Stimulated activated CD4-positive, alpha-beta T cell treated with anti-CD3 and anti-CD28 coated beads, TNF-alpha, amount 100 ng/mL, for 24 hours (primary cell): ENCODE results near the gene EBF4.
A peak's percentile ranks its signal among the peaks of the same experiment; 100 is the strongest.

Source experiments
- DNase-seq, 3 experiments: peaks; one replicate each; pipeline ENCODE4 v3.0.0-alpha.2; 2020; ENCODE audit warnings: low read depth in 3 of 3

The EBF4 gene

DNA sequence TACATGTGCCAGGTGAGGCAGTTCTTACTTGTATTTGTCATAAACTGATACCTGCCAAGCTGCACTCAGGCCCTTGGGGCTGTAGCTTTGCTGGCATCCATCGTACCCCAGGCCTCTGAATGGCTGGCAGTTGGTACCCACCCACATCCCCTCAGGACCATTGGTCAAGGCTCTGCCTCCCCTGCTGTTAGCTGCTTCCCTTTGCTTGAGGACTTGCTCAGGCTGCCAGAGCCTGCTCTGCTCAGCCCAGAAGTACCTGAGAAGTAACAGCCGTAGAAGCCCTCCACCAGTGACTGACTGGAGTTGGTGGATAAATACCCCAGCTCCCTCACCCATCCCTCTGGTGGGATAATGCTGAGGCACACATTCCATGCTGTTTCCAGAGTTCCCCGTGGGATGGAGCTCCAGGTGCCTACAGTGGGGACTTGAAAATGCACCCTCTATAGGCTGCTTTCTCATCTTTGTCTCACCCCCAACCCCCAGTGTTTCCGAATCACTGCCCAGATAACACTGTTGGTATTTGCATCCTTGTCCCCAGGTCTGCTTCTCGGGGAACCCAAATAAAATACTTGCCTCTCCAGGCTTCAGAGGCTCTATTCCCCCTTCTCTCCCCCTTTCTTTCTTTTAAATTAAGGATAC, 7.3 kb downstream of the EBF4 start:
- no peak for DNase-seq

DNA sequence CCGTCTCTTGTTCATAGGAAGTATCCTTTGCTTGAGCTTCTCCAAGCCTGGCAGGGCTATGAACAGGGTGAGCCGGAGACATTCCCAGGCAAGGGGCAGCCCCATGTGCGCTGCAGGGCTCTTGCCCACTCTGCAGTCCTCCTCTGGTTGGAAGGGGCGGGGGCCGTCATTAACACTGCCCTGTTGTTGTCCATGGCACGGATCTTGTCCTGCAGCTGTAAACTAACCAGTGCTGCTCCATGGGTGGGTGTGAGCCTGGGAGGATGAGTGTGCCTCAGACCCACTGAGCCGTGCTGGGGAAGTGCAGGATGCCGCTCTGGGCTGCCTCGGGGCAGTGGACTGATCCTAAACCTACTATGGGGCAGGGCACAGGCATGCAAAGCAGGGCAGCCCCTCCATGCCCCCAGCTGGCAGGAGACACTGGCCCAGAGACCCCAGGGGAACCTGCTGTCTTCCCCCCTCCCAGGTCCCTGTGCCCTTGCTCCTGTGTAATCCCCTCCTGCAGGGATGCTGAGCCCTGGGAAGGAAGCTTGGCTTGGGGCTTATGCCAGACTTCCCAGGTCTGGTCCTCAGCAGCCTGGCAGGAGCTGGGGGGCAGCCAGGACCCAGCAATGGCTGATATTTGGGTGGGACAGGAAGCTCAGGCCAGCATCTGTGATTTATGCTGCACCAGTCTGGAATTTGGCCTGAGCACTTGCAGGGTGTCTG, 8.5 kb downstream of the EBF4 start:
- no peak for DNase-seq

DNA sequence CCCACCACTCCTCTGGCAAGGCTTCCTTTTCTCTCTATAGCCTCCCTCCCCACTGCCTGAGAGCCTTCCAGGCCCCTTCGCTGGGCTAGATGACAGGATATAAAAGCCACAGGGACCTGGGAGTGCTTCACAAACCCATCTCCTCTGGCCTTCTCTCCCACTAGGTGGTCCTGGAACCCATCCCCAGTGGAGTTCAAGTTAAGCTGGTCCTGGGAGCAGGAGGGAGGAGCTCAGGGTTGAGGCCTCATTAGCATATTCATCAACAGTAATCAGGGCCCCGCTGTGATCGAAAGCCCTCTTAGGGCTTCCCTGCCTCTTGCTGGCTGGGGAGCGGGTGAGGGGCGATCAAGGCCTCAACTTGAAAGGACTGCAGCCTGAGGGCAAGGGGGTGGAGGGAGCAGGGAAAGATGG, 9.1 kb downstream of the EBF4 start:
- no peak for DNase-seq

DNA sequence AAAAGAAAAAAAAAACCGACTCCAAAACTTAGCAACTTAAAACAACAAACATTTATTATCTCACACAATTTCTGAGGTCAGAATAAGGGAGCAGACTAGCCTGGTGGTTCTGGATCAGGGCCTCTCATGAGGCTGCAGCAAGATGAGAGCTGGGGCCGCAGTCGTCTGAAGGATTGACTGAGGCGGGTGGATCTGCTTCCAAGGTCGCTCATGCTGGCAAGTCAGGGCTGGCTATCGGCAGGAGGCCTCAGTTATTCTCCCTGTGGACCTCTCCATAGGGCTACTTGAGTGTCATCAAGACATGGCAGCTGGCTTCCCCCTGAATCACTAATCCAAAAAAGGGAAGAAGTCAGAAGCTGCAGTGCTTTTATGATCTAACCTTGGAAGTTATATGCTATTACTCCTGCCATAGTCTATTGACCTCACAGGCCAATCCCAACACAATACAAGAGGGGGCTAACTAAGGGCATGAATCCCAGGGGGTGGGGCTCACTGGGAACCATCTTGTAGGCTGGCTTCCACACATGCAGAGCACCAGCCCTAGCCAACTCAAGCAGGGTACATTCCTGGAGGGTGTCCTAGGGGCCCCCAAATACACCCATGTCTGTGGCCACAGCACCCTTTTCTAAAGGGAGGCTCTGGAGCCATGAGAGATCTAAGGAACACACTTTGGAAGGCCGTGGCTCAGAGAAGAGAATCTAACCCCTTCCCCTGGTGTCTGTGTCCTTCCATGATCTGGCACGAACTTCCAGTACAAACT, 11.3 kb downstream of the EBF4 start:
- DNase-seq, result no peak

DNA sequence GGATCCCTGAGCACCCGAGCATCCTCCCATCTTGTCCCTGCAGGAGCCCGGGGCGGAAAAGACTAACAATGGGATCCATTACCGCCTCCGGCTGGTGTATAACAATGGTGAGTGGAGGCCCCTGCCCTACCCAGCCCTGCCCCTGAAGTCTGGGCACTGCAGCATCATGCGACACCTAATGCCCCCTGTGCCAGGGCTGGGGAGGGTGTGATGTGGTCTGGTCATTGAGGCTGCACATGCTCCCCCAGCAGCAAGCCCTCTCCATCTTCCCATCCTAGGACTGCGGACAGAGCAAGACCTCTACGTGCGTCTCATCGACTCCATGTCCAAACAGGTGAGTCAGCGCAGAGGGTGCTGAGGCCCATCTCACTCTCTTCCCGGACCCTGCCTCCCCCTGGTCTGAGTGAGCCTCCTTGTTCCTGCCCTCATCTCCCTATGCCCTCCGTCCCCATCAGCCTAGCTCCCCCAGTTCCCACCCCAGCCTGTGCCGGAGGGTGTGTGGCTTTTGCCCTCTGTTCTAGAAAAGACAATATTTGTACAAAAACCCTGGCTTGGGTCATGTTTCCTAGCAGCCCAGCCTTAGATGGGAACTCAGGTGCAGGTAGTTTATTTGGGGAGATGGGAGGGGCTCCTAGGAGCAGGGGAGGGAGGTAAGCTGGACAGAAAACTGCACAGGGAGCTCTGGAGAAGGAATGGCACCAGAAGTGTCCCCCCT, 13.5 kb downstream of the EBF4 start:
- DNase-seq, result no peak

DNA sequence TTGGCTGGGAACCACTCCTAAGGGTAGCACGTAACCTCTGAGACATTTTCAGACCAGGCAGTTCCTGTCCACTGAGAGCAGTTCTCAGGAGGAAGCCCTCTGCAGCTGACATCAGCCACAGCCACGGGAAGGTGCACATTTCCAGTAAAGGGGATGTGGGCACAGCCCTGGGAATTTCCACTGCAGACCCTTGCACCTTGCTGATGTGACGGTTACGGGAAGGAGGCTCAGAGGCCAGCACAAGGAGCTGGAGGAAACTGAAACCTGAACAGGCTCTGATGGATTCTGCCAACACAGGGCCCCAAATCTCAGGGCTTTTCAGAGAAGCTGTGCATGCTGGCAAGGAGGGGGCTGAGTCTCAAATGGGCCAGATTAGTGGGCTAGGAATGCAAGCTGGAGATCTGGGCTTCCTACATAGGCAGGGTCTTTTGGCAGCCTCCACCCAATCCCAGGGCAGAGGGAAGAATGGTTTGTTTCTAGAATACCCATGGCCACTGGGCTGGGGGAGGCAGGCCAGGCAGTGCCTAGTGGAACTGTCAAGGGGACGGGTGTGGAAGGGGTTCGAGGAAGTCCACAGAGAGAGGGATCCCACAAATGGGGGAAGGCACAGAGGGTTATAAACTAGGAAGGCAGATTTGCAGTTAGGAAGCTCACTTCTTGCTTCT, 14.2 kb downstream of the EBF4 start:
- no peak for DNase-seq

DNA sequence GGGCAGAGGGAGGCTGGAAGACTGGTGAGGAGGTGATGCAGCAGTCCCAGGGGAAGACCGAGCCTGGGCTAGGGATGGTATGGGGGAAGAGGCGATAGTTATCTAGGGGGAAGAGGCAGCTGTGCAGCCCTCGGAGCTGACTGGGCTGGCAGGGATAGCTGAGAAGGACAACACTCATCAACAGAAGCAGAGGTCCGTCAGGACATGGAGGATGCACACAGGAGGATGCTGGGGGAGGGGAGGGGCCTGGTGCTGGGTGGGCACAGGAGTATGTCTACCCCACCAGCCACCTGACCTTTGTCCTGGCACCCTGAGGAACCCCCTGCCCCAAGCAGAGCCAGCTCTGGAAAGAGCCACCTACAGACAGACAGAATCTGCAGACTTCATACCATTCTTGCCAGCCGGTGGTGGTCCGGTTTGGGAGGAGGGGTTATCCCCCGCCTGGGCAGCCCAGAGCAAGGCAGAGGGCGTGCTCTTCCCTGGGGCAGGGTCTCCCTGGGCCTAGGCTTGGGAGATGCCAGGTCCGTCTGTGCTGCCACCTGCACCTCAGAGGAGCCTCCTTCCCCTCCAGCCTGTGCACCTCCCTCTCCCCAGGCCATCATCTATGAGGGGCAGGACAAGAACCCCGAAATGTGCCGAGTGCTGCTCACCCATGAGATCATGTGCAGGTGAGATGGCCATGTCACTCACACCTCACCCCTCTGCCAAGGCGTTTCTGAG, 14.9 kb downstream of the EBF4 start:
- no peak for DNase-seq

DNA sequence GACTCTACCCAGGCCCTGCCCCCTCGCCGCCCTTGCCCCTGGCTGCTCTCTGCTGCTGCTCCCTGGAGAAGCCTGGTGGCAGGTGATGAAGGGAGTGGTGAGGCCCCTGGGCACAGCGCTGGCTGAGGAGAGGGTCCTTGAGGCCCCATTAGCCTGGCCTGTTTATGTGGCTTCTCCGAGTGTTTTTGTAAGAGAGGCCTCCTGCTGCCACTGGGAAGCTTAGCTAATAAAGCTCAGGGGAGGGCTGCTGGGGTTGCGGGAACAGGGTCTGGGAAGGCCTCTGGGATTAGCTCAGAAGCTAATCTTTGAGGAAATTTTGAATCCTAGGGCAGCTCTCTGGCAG, 15.5 kb downstream of the EBF4 start:
- no peak for DNase-seq

DNA sequence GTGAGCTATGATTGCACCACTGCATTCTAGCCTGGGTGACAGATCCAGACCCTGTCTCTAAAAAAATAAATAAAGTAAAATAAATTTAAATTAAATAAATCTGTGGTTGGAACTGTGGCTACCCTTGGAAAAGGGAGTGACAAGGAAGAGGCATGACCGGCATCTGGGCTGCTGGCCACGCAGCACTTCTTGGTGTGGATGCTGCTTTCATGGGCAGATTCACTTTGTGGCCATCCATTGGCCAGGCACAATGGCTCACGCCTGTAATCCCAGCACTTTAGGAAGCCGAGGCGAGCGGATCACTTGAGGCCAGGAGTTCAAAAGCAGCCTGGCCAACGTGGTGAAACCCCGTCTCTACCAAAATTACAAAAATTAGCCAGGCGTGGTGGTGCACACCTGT, 16.1 kb downstream of the EBF4 start:
- no peak for DNase-seq

DNA sequence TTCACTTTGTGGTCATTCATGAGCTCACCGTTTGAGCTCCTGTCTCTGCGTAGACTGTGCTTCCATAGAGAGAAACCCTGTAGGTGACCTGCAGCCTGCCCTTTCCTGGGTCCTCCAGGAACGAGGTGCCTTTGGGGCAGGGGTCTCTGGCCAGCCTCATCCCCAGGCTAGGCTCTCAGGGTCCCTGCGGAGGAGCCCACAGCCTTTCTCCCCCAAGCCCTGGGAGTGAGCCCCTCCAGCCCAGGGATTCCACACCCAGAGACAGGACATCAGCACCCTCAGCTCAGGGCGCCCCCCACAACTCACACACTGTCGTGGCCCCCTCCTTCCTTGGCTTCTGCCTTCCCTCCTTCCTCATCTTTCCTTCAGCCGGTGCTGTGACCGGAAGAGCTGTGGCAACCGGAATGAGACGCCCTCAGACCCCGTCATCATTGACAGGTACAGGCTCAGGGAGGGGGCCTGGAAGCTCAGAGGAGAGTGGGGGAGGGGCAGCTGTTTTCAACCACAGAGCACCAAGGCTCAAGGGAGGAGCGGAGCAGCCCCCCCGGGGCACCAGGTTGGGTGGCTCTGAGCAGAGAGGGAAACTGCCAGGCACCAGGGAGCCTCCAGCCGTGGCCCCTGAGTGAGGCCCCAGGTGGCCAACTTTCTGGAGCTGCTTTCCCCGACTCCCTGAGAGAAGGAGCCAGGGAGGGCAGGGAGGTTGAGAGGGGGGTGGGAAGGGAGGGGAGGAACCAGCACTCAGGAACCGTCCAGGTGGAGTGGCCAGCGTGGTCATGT, 16.8 kb downstream of the EBF4 start:
- DNase-seq, result no peak

DNA sequence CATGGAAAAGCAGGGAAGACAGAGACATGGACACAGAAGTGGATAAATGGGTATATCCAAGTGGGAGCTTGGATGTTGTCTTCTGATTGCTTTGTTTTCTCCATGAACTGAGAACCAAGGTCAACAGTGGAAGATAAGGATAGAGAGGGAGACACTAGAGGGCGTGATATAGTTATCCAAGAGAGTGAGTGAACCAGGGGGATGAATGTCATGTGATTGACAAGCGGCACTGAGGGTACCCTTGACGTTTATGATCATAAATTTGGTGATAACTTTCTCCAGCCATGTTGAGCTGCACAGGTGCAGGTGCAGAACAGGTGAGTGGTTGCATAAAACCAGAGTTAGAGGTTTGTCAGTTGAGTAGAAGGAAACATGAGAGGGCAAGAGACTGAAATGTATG, 20.7 kb downstream of the EBF4 start:
- no peak for DNase-seq

DNA sequence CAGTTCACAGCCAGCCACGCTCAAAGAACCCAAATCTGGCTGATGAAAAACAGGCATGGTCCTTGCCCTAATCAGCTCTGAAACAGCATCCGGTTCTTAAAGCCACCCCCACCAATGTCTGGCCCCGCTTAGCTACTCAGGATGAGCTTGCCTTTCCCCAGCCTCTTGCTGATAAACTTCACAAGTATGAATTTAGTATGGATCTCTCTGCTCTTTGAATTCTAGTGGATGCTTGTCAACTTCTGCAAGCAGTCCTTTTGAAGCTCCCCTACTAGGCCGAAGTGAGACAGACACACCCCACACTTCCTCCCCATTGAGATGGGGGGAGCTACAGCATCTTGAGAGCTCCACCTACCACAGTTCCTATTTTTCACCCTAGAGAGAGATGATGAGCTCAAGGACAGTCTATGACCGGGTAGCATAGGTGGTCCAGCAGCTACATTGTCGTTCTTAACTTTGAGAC, 36.7 kb downstream of the EBF4 start:
- peak in 1 of 3 experiments; percentile 18 for DNase-seq

DNA sequence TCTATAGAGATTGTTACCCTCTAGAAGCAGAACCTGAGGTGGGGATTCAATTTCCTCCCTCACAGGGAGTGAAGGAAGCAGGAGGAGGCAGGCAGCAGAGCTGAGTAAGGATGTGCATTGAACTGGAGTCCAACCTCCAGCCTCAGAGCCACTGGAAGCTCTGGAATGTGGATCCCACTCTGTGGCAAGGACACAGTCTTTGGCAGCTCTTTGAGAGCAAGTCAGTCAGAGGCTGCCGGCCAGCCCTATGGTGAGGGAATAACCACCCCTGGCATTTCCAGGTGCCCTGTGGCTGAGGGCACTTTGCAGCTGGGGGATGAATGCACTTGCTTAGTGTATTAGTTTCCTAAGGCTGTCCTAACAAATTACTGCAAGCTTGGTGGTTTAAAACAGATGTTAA, 37.2 kb downstream of the EBF4 start:
- DNase-seq, result no peak

DNA sequence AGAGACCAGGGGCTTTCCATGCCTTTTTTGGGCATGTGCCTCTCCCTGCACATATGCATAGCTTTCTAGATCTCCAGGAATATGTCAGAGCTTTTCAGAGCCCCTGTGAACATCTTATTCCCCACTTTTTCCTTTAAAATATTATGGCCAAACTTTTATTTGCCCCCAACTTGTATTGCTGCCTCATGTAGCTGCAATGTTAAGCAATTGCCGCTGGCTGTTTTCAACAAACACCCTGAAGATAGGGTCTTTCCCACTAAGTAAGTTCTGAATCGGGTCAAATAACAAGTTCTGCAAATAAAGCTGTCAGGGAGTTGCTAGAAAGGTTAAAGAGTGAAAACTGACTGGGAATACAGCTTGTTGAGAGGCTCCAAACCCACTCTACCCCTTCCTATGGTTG, 42.3 kb downstream of the EBF4 start:
- no peak for DNase-seq

DNA sequence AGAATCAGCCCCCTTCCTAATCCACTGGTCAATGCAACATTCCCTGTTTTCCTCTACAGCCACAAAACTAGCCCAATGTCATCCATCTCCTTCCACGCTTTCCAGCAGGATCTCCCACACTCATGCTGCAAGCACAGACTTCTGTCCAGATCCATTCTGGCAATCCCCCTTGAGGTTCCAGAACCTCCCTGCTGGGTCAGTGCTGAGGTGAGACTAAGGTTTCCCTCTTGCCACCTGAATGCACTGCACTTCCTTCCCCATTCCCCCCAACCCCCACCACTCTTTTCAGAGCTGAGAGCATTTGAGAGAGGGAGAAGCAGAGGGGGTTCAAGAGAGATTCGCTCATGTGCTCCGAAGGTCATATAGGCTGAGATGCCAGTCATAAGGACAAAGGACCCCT, 43.9 kb downstream of the EBF4 start:
- no peak for DNase-seq

DNA sequence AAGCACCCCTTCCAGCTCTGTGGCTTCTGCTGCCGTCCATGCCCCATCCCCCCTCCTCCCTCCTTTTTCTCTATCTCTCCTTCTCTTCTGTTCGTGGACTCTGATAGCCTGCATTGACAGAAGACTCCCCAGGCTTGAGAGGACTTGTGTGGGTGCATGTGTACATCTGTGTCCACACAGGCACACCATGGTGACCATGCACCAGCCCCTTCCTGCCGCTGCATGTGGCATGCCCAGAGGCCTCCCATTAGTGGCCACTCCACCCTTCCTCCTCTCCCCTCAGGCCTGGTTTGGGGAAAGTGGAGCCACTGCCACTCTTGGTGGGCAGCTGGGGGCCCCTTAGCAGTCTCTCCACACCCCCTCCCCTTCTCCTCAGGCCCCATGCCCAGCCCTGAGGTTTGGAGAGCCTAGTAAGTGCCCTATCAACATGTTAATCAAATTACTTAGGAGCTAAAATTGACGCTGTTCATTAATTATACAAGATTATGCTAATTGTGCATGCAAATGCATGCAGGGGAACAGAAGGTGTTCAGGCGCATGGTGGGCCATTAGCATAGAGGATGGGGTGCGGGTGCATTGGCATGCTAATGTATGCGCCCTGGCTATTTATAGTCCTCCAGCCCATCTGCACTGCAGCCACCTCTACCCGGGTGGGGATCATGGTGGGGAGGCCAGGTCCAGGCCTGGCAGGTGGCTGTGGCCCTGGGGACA, 45.9 kb downstream of the EBF4 start:
- no peak for DNase-seq

DNA sequence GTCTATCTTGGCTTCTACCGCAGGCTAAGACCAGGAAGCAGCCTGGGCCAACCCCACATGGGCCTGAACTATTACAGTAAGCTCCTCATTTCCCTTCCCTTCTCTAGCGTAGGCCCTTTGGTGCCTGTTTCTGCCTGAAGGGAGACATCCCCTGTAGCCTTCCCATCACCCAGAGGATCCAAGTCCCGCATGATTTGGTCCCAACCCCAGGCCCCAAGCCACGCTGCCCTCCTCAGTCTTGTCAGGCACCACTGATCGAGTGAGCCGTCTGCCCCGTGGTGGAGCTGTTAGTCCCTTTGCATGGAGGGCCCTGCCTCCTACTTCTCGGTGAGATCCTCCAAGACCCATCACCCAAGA, 46.4 kb downstream of the EBF4 start:
- no peak for DNase-seq

DNA sequence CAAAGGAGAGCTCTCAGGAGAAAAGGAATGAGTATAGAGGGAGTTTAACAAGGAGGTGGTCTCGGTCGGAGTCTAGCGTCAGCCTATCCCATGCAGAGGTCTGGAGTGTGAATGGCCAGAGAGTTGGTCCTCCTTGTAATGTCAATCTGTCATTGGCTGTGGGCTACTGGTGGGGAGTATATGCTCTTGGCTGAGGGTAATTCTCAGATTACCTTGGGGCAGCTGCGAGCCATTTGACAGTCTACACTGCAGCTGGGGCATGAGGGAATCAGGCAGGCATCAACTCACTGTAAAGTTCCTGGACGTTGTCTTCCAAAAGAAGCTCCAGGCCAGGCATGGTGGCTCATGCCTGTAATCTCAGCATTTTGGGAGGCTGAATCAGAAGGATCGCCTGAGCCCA, 48.1 kb downstream of the EBF4 start:
- no peak for DNase-seq

DNA sequence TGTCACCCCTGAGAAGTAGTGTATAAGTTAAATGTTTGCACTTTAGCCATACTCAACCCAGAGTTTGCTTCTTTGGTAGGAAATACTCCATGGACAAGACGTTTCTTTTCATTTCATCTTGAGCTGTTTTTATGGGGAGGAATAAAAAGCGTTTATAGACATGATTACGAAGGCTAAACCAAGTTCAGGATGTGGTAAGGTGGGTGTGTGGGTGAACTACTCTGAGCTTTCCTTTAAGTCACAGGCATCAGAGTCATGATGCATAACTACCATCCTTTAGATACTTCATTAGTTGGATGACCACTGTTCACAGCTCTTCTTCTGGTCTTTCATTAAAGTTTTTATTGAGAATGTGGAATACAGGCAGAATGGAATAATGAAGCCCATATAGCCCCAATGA, 48.9 kb downstream of the EBF4 start:
- DNase-seq, result no peak

DNA sequence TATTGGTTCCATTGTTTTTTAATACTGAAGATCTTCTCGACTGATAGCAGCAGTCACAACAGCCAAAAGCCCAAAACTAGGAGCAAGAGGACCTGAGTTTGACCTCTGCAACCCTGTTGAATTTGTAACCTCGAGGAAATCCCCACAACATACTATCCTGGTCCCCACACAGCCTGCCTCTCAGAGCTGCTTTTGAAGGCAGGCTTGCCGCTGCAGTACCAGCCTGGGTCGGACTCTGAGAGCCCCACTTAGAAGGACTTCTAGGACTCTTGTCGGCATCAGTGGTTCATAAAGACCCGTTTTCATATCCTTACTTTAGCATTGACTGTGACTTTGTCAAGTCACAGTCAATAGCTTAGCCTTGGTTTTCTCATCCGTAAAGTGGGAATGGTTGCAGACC, 49.3 kb downstream of the EBF4 start:
- DNase-seq, result no peak
